GM12878 (cell line): Measurements from ENCODE around the gene POU6F2. TPM values are rescaled to one million over a fixed set of nuclear protein-coding genes. Genes with fewer than 3 reads are reported as not detected.

Experiments
- ATAC-seq: fragments of 200-7000 bp; cut with Tn5 transposase; 3 replicates; pipeline ENCODE4 v1.9.1; 2020; ENCODE audit warnings: mild to moderate bottlenecking, moderate library complexity
- BruUV-seq: library from RNA; stranded (reverse); fragments of 400-500 nt; replicated peaks from 2 replicates; lab custom pipeline; 2021; lab: Mats Ljungman, UMichigan
- CTCF ChIA-PET: fragments of 300-600 bp; sonication (Branson Sonifier 250); formaldehyde crosslinking; extraction: SDS; loops from one replicate; lab custom pipeline; 2021; ENCODE audit warnings: inconsistent platforms; lab: Yijun Ruan, JAX
- POLR2A ChIA-PET: fragments of 350-600 bp; formaldehyde crosslinking; extraction: SDS; loops from one replicate; lab custom pipeline; 2021; ENCODE audit warnings: inconsistent platforms; lab: Charles Lee
- RAD21 ChIA-PET: fragments of 300-600 bp; sonication (Branson Sonifier 250); formaldehyde crosslinking; loops from one replicate; lab custom pipeline; 2023; ENCODE audit warnings: antibody characterized with exemption; ENCODE audit not compliant: unreplicated experiment; lab: Charles Lee
- SMC1A ChIA-PET: fragments of 300-600 bp; sonication (Branson Sonifier 250); formaldehyde crosslinking; loops from one replicate; lab custom pipeline; 2023; ENCODE audit not compliant: unreplicated experiment, uncharacterized antibody; lab: Charles Lee
- DNase-seq: peaks from one replicate; pipeline ENCODE4 v3.0.0-alpha.2; 2011; ENCODE audit warnings: low read depth, low spot score
- FAIRE-seq: peaks from 3 replicates; lab custom pipeline; 2011; peaks lifted over from hg19 to GRCh38; lab: Jason Lieb, UNC
- H2AFZ ChIP-seq: 2 replicates; pipeline ENCODE4 v1.6.0; 2011; ENCODE audit warnings: low read depth, low read length, control low read depth; ENCODE audit not compliant: control insufficient read depth
- H3K27ac ChIP-seq: 2 replicates; pipeline ENCODE4 v1.5.1; 2011; ENCODE audit warnings: control low read depth; ENCODE audit not compliant: control insufficient read depth, insufficient read depth
- H3K27me3 ChIP-seq, 2 experiments: replicated peaks in 1 of 2; 2 replicates each; pipeline versions ENCODE4 v1.6.0 to v1.6.1; 2011; ENCODE audit warnings: low read length in 1 of 2; ENCODE audit not compliant: control insufficient read depth in 2 of 2, insufficient read depth in 2 of 2
- H3K36me3 ChIP-seq, 2 experiments: 2 replicates each; pipeline ENCODE4 v1.5.1; 2011; ENCODE audit warnings: low read length in 1 of 2; ENCODE audit not compliant: control insufficient read depth in 2 of 2, insufficient read depth in 2 of 2
- H3K4me1 ChIP-seq: 2 replicates; pipeline ENCODE4 v1.6.1; 2011; ENCODE audit warnings: mild to moderate bottlenecking, low read length, moderate library complexity, mixed read lengths; ENCODE audit not compliant: control insufficient read depth, insufficient read depth
- H3K4me2 ChIP-seq: 2 replicates; pipeline ENCODE4 v1.6.0; 2011; ENCODE audit warnings: control low read depth; ENCODE audit not compliant: control insufficient read depth, insufficient read depth
- H3K4me3 ChIP-seq: fragments of 200-600 bp; sonication (generic); 2 replicates; pipeline ENCODE4 v1.5.1; 2016
- H3K79me2 ChIP-seq: 2 replicates; pipeline ENCODE4 v1.6.0; 2011; ENCODE audit warnings: low read length; ENCODE audit not compliant: control insufficient read depth, insufficient read depth
- H3K9ac ChIP-seq: 2 replicates; pipeline ENCODE4 v1.8.0; 2011; ENCODE audit warnings: low read length, control low read depth, mixed read lengths; ENCODE audit not compliant: control insufficient read depth, insufficient read depth
- H3K9me3 ChIP-seq: replicated peaks from 3 replicates; pipeline ENCODE4 v1.5.1; 2011; ENCODE audit warnings: mild to moderate bottlenecking, low read length; ENCODE audit not compliant: control insufficient read depth, insufficient read depth
- H4K20me1 ChIP-seq: 2 replicates; pipeline ENCODE4 v1.6.0; 2011; ENCODE audit not compliant: control insufficient read depth, insufficient read depth
- HDAC2 ChIP-seq: fragments of 200-600 bp; sonication (generic); IDR thresholded peaks from 2 replicates; pipeline ENCODE4 v1.6.1; 2017
- MEF2A ChIP-seq: IDR thresholded peaks from 2 replicates; pipeline ENCODE4 v1.6.1; 2011; ENCODE audit warnings: low read depth, mild to moderate bottlenecking, low read length, moderate library complexity; ENCODE audit not compliant: insufficient read depth
- MEF2B ChIP-seq: fragments of 450-650 bp; IDR thresholded peaks from 2 replicates; pipeline ENCODE4 v1.6.1; 2018; ENCODE audit warnings: mild to moderate bottlenecking, moderate library complexity; ENCODE audit not compliant: partially characterized antibody, poor library complexity, severe bottlenecking
- NFYA ChIP-seq: IDR thresholded peaks from 2 replicates; pipeline ENCODE4 v1.6.1; 2011; ENCODE audit warnings: low read depth, mild to moderate bottlenecking, low read length, improper control_type of control experiment, borderline replicate concordance
- NKRF ChIP-seq: fragments of 450-650 bp; conservative IDR thresholded peaks from 2 replicates; pipeline ENCODE4 v1.6.1; 2017; ENCODE audit warnings: mild to moderate bottlenecking, moderate library complexity
- NR2F1 ChIP-seq: fragments of 450-650 bp; conservative IDR thresholded peaks from 2 replicates; pipeline ENCODE4 v1.6.1; 2017; ENCODE audit warnings: mild to moderate bottlenecking
- PRDM15 ChIP-seq: fragments of 450-650 bp; formaldehyde crosslinking; IDR thresholded peaks from 2 replicates; pipeline ENCODE4 v1.4.0; 2020; ENCODE audit warnings: mild to moderate bottlenecking, moderate library complexity
- WGBS: methylation state at CpG from one replicate; pipeline ENCODE4 v1.1.6; 2016; ENCODE audit warnings: low lambda C conversion rate; ENCODE audit not compliant: insufficient replicate concordance, insufficient coverage; ENCODE audit errors: missing lambda C conversion rate; 5-methylcytosine and 5-hydroxymethylcytosine counted together
- in situ Hi-C: fragments of 300-500 bp; cut with MboI; formaldehyde crosslinking; loops from 9 replicates; pipeline ENCODE4 v1.14.3; 2018; ENCODE audit warnings: mixed read lengths
- intact Hi-C: fragments of 100-400 bp; cut with micrococcal nuclease; formaldehyde crosslinking; loops from one replicate; pipeline ENCODE4 v1.14.2; 2022; ENCODE audit not compliant: unreplicated experiment
- polyA plus RNA-seq, 11 experiments: library from polyadenylated mRNA; depleted of rRNA in 4 of 11; unstranded in 6 of 11; stranded (reverse) in 5 of 11; fragments of >200 nt; fragmentation: Nextera tagmentation in 4 of 11; fragmentation: Illumina TruSeq in 1 of 11; extraction: Ambion mirVana in 4 of 11; extraction: Trizol in 1 of 11; gene quantifications; 1 replicate in 1 of 11; 2 replicates in 10 of 11; pipeline versions ENCODE4 v1.2.1 to v1.2.3, GENCODE V29; 2011 to 2016; ENCODE audit warnings: inconsistent platforms in 2 of 11, missing spikeins in 2 of 11, low read depth in 1 of 11
- total RNA-seq, 4 experiments: library from RNA; depleted of rRNA in 3 of 4; stranded (reverse); fragments of >200 nt in 3 of 4; fragmentation: Illumina TruSeq in 1 of 4; extraction: Trizol in 1 of 4; gene quantifications; 2 replicates each; pipeline versions ENCODE4 v1.2.1 to v1.2.3, GENCODE V29; 2013 to 2021

POU6F2 gene
- total and polyA plus RNA-seq, 10 of the 15 experiments (the other 5 are each of a cell fraction or from before 2014, with no cell fraction given): 0.10 TPM; not detected in 9

GRCh38 chr7:39158367-39158766 is 180.7 kb downstream of the POU6F2 start:
- H3K4me1 ChIP-seq: no peaks in the 10 kb centered on the region
- 17% methylated on average over 3 of the region's 3 CpGs for WGBS
- H3K9me3 ChIP-seq: no peaks in the 10 kb centered on the region
- no peak for DNase-seq
- H3K27ac ChIP-seq: no peak overlapping the region
- no peak overlapping the region for H3K4me2 ChIP-seq
- FAIRE-seq: no peak
- H2AFZ ChIP-seq: no peak overlapping the region
- H3K4me3 ChIP-seq: no peak overlapping the region
- ChIA-PET CTCF (no interaction called here), SMC1A (no interaction called here), POLR2A (no interaction called here), RAD21 (no interaction called here)
- ATAC-seq: no peak
- no peaks in the 10 kb centered on the region for H3K36me3 ChIP-seq
- BruUV-seq: no TSS peak
- H3K79me2 ChIP-seq: no peaks in the 10 kb centered on the region
- H3K27me3 ChIP-seq: no peaks in the 10 kb centered on the region
- H4K20me1 ChIP-seq: no peaks in the 10 kb centered on the region
- intact Hi-C loops (no loop called here), in situ Hi-C loops (no loop called here)
- H3K9ac ChIP-seq: no peak overlapping the region
- TF ChIP-seq PRDM15 (CRISPR knock-in tag) (no peak), MEF2B (no peak), NFYA (no peak), MEF2A (no peak), NKRF (no peak), HDAC2 (no peak), NR2F1 (no peak)
